Osteocyte (in vitro differentiated cells): Measurements from ENCODE around the gene NR4A1. TPM values are rescaled to one million over a fixed set of nuclear protein-coding genes. Genes with fewer than 3 reads are reported as not detected.

ENCODE experiments used
- DNase-seq: peaks from one replicate; pipeline ENCODE4 v3.0.0; 2021; ENCODE audit warnings: mixed read lengths; ENCODE audit not compliant: unreplicated experiment; ENCODE audit errors: extremely low spot score
- H3K27ac Mint-ChIP-seq: one replicate; pipeline ENCODE4 v1.8.0; 2021; ENCODE audit warnings: mild to moderate bottlenecking, mixed read lengths; ENCODE audit not compliant: unreplicated experiment
- H3K27me3 Mint-ChIP-seq: one replicate; pipeline ENCODE4 v1.8.0; 2021; ENCODE audit warnings: mixed read lengths; ENCODE audit not compliant: unreplicated experiment
- H3K36me3 Mint-ChIP-seq: one replicate; pipeline ENCODE4 v1.8.0; 2021; ENCODE audit warnings: mixed read lengths; ENCODE audit not compliant: unreplicated experiment
- H3K4me1 Mint-ChIP-seq: one replicate; pipeline ENCODE4 v1.8.0; 2021; ENCODE audit warnings: mixed read lengths; ENCODE audit not compliant: unreplicated experiment
- H3K4me3 Mint-ChIP-seq: one replicate; pipeline ENCODE4 v1.8.0; 2021; ENCODE audit warnings: mild to moderate bottlenecking, moderate library complexity, mixed read lengths; ENCODE audit not compliant: unreplicated experiment
- H3K9me3 Mint-ChIP-seq: one replicate; pipeline ENCODE4 v1.8.0; 2021; ENCODE audit warnings: mixed read lengths; ENCODE audit not compliant: unreplicated experiment
- total RNA-seq: library from RNA; stranded (reverse); gene quantifications from 2 replicates; pipeline ENCODE4 v1.2.1, GENCODE V29; 2021
- TF ChIP-seq, protein P1 (sequence below): fragments of 200-600 bp; sonication (generic); IDR thresholded peaks from 2 replicates; pipeline ENCODE4 v1.5.0; 2021; ENCODE audit warnings: antibody characterized with exemption, mild to moderate bottlenecking, moderate library complexity

NR4A1 gene
- total RNA-seq, 1 donor from 2014 or later: 13.0 TPM

- DNase-seq: peak; percentile 91
Observed at GRCh38 chr12:52036587-52037171, 14.6 kb upstream of the NR4A1 start.

GRCh38 chr12:52037248-52037861 lies 13.9 kb upstream of the NR4A1 start:
- Mint-ChIP-seq H3K36me3 (no peaks in the 10 kb centered on the region), H3K27me3 (no peaks in the 10 kb centered on the region), H3K4me1 (peaks cover 30% of the 10 kb centered on the region), H3K4me3 (peak overlapping the region; percentile 81), H3K9me3 (no peaks in the 10 kb centered on the region), H3K27ac (peak overlapping the region; percentile 85)
- TF ChIP-seq, protein P1, sequence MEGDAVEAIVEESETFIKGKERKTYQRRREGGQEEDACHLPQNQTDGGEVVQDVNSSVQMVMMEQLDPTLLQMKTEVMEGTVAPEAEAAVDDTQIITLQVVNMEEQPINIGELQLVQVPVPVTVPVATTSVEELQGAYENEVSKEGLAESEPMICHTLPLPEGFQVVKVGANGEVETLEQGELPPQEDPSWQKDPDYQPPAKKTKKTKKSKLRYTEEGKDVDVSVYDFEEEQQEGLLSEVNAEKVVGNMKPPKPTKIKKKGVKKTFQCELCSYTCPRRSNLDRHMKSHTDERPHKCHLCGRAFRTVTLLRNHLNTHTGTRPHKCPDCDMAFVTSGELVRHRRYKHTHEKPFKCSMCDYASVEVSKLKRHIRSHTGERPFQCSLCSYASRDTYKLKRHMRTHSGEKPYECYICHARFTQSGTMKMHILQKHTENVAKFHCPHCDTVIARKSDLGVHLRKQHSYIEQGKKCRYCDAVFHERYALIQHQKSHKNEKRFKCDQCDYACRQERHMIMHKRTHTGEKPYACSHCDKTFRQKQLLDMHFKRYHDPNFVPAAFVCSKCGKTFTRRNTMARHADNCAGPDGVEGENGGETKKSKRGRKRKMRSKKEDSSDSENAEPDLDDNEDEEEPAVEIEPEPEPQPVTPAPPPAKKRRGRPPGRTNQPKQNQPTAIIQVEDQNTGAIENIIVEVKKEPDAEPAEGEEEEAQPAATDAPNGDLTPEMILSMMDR: no peak
- DNase-seq: no peak

More at GRCh38 chr12:52036587-52037171, 14.6 kb upstream of the NR4A1 start:
- TF ChIP-seq, protein P1: no peak
- Mint-ChIP-seq H3K4me3 (peak overlapping the region; percentile 63), H3K9me3 (no peaks in the 10 kb centered on the region), H3K4me1 (peaks cover 35% of the 10 kb centered on the region), H3K36me3 (no peaks in the 10 kb centered on the region), H3K27ac (peak overlapping the region; percentile 69), H3K27me3 (no peaks in the 10 kb centered on the region)

GRCh38 chr12:52038447-52038846 lies 12.8 kb upstream of the NR4A1 start:
- TF ChIP-seq, protein P1: no peak
- Mint-ChIP-seq H3K9me3 (no peaks in the 10 kb centered on the region), H3K27ac (peak overlapping the region; percentile 43), H3K27me3 (no peaks in the 10 kb centered on the region), H3K4me1 (peaks cover 22% of the 10 kb centered on the region), H3K4me3 (peak overlapping the region; percentile 81), H3K36me3 (no peaks in the 10 kb centered on the region)
- no peak for DNase-seq

DNA sequence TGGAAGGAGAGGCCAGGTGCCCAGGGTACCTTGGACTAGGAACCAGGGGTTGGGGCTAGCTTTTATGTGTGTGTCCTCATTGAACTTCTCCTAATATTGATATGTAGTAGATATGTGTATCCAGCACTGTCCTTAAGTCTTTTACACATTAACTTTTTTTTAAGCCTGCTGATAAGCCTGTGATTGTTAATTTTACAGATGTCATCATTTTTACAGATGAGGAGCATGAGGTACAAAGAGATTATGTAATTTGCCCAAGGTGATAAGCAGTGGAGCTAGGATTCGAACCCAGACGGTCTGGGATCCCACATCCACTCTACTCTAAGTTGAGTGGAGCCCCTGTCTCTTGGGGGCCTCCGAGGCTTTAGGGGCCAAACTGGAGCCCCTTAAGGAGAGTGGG lies 10.2 kb upstream of the NR4A1 start:
- no peak overlapping the region for H3K27ac Mint-ChIP-seq
- no peaks in the 10 kb centered on the region for H3K9me3 Mint-ChIP-seq
- no peak overlapping the region for H3K4me3 Mint-ChIP-seq
- H3K4me1 Mint-ChIP-seq: peaks cover 17% of the 10 kb centered on the region
- TF ChIP-seq, protein P1: no peak
- no peaks in the 10 kb centered on the region for H3K36me3 Mint-ChIP-seq
- no peaks in the 10 kb centered on the region for H3K27me3 Mint-ChIP-seq
- no peak for DNase-seq

DNA sequence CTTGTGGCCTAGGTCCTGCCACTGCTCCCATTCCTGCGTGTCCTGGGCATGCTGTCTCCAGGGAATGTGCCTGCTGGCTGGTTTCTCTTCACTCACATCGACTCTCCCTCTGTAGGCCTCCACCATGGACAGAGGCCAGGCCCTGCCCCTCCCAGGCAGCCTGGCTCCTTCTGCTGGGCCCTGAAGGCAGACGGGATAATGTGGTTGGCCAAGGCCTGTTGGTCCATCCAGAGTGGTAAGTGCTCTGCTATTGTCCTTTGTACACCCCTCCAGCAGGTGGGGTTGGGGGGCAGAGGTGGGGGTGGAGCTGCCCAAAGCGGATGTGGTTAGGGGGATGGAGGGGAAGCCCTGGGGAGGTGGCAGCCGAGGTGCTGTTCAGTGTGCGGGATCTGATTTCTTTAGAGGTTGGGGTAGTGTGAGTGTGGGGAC lies 9.5 kb upstream of the NR4A1 start:
- Mint-ChIP-seq H3K36me3 (no peaks in the 10 kb centered on the region), H3K4me1 (peaks cover 20% of the 10 kb centered on the region), H3K4me3 (no peak overlapping the region), H3K27ac (no peak overlapping the region), H3K9me3 (no peaks in the 10 kb centered on the region), H3K27me3 (no peaks in the 10 kb centered on the region)
- TF ChIP-seq, protein P1: no peak
- no peak for DNase-seq
